PC-3 (cell line): ENCODE results near the gene ZNF891.

Experiments
- CTCF ChIP-seq: fragments of 300-600 bp; sonication (generic); conservative IDR thresholded peaks from 2 replicates; pipeline ENCODE4 v1.5.1; 2017; ENCODE audit warnings: antibody characterized with exemption, low read depth, mild to moderate bottlenecking, low read length
- EZH2 ChIP-seq: fragments of 300-600 bp; sonication (generic); IDR thresholded peaks from one replicate; pipeline ENCODE4 v1.6.1; 2017; ENCODE audit warnings: antibody characterized with exemption, mild to moderate bottlenecking, low read length; ENCODE audit not compliant: unreplicated experiment
- EZH2phosphoT487 ChIP-seq: fragments of 300-600 bp; sonication (generic); IDR thresholded peaks from 2 replicates; pipeline ENCODE4 v1.6.1; 2018; ENCODE audit warnings: mild to moderate bottlenecking, antibody characterized with exemption, low read length, borderline replicate concordance

DNA sequence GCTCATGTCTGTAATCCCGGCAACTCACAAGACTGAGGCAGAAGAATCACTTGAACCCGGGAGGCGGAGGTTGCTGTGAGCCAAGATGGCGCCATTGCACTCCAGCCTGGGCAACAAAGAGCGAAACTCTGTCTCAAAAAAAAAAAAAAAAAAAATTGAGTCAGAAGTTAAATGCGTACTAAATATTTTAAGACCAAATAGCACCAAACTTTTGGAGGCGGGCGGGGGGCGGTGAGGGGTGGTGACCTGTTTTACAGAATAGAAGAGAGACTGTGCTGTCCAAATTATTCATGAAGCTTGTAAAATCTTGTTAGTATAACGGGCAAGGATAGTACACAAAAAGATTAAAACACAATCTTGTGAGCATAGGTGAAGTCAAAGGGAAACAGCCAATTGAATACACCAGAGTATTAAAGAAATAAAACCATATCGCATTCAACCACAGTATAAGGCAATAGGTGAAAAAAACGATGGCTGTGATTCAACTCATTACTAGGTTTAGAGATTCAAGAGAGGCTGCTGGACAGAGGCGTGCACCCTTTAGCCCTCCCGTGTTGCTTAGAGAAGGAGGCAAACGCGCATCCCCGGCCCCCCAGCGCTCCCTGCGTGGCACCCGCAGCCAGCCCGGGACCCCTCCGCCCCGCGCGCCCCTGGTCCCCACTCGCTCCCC, 571 bp downstream of the ZNF891 start:
- TF ChIP-seq CTCF (no peak), EZH2 (no peak), EZH2phosphoT487 (no peak)
